GM12878 (cell line): ENCODE data around the gene SMIM35. TPM values are rescaled to one million over a fixed set of nuclear protein-coding genes. Genes with fewer than 3 reads are reported as not detected.

Experiments
- ATAC-seq: fragments of 200-7000 bp; cut with Tn5 transposase; 3 replicates; pipeline ENCODE4 v1.9.1; 2020; ENCODE audit warnings: mild to moderate bottlenecking, moderate library complexity
- BruUV-seq: library from RNA; stranded (reverse); fragments of 400-500 nt; replicated peaks from 2 replicates; lab custom pipeline; 2021; lab: Mats Ljungman, UMichigan
- CTCF ChIA-PET: fragments of 300-600 bp; sonication (Branson Sonifier 250); formaldehyde crosslinking; extraction: SDS; loops from one replicate; lab custom pipeline; 2021; ENCODE audit warnings: inconsistent platforms; lab: Yijun Ruan, JAX
- POLR2A ChIA-PET: fragments of 350-600 bp; formaldehyde crosslinking; extraction: SDS; loops from one replicate; lab custom pipeline; 2021; ENCODE audit warnings: inconsistent platforms; lab: Charles Lee
- RAD21 ChIA-PET: fragments of 300-600 bp; sonication (Branson Sonifier 250); formaldehyde crosslinking; loops from one replicate; lab custom pipeline; 2023; ENCODE audit warnings: antibody characterized with exemption; ENCODE audit not compliant: unreplicated experiment; lab: Charles Lee
- SMC1A ChIA-PET: fragments of 300-600 bp; sonication (Branson Sonifier 250); formaldehyde crosslinking; loops from one replicate; lab custom pipeline; 2023; ENCODE audit not compliant: unreplicated experiment, uncharacterized antibody; lab: Charles Lee
- DNase-seq: peaks from one replicate; pipeline ENCODE4 v3.0.0-alpha.2; 2011; ENCODE audit warnings: low read depth, low spot score
- FAIRE-seq: peaks from 3 replicates; lab custom pipeline; 2011; peaks lifted over from hg19 to GRCh38; lab: Jason Lieb, UNC
- H2AFZ ChIP-seq: 2 replicates; pipeline ENCODE4 v1.6.0; 2011; ENCODE audit warnings: low read depth, low read length, control low read depth; ENCODE audit not compliant: control insufficient read depth
- H3K27ac ChIP-seq: 2 replicates; pipeline ENCODE4 v1.5.1; 2011; ENCODE audit warnings: control low read depth; ENCODE audit not compliant: control insufficient read depth, insufficient read depth
- H3K27me3 ChIP-seq, 2 experiments: replicated peaks in 1 of 2; 2 replicates each; pipeline versions ENCODE4 v1.6.0 to v1.6.1; 2011; ENCODE audit warnings: low read length in 1 of 2; ENCODE audit not compliant: control insufficient read depth in 2 of 2, insufficient read depth in 2 of 2
- H3K36me3 ChIP-seq, 2 experiments: 2 replicates each; pipeline ENCODE4 v1.5.1; 2011; ENCODE audit warnings: low read length in 1 of 2; ENCODE audit not compliant: control insufficient read depth in 2 of 2, insufficient read depth in 2 of 2
- H3K4me1 ChIP-seq: 2 replicates; pipeline ENCODE4 v1.6.1; 2011; ENCODE audit warnings: mild to moderate bottlenecking, low read length, moderate library complexity, mixed read lengths; ENCODE audit not compliant: control insufficient read depth, insufficient read depth
- H3K4me2 ChIP-seq: 2 replicates; pipeline ENCODE4 v1.6.0; 2011; ENCODE audit warnings: control low read depth; ENCODE audit not compliant: control insufficient read depth, insufficient read depth
- H3K4me3 ChIP-seq: fragments of 200-600 bp; sonication (generic); 2 replicates; pipeline ENCODE4 v1.5.1; 2016
- H3K79me2 ChIP-seq: 2 replicates; pipeline ENCODE4 v1.6.0; 2011; ENCODE audit warnings: low read length; ENCODE audit not compliant: control insufficient read depth, insufficient read depth
- H3K9ac ChIP-seq: 2 replicates; pipeline ENCODE4 v1.8.0; 2011; ENCODE audit warnings: low read length, control low read depth, mixed read lengths; ENCODE audit not compliant: control insufficient read depth, insufficient read depth
- H3K9me3 ChIP-seq: replicated peaks from 3 replicates; pipeline ENCODE4 v1.5.1; 2011; ENCODE audit warnings: mild to moderate bottlenecking, low read length; ENCODE audit not compliant: control insufficient read depth, insufficient read depth
- H4K20me1 ChIP-seq: 2 replicates; pipeline ENCODE4 v1.6.0; 2011; ENCODE audit not compliant: control insufficient read depth, insufficient read depth
- CHD1 ChIP-seq: IDR thresholded peaks from 2 replicates; pipeline ENCODE4 v1.6.1; 2012; ENCODE audit warnings: low read depth, low read length, improper control_type of control experiment
- GATAD2B ChIP-seq: fragments of 450-650 bp; conservative IDR thresholded peaks from 2 replicates; pipeline ENCODE4 v1.6.1; 2017; ENCODE audit warnings: low read depth, mild to moderate bottlenecking, moderate library complexity
- YBX1 ChIP-seq: fragments of 450-650 bp; IDR thresholded peaks from 2 replicates; pipeline ENCODE4 v1.6.1; 2016; ENCODE audit warnings: antibody characterized with exemption
- WGBS: methylation state at CpG from one replicate; pipeline ENCODE4 v1.1.6; 2016; ENCODE audit warnings: low lambda C conversion rate; ENCODE audit not compliant: insufficient replicate concordance, insufficient coverage; ENCODE audit errors: missing lambda C conversion rate; 5-methylcytosine and 5-hydroxymethylcytosine counted together
- in situ Hi-C: fragments of 300-500 bp; cut with MboI; formaldehyde crosslinking; loops from 9 replicates; pipeline ENCODE4 v1.14.3; 2018; ENCODE audit warnings: mixed read lengths
- intact Hi-C: fragments of 100-400 bp; cut with micrococcal nuclease; formaldehyde crosslinking; loops from one replicate; pipeline ENCODE4 v1.14.2; 2022; ENCODE audit not compliant: unreplicated experiment
- polyA plus RNA-seq, 11 experiments: library from polyadenylated mRNA; depleted of rRNA in 4 of 11; unstranded in 6 of 11; stranded (reverse) in 5 of 11; fragments of >200 nt; fragmentation: Nextera tagmentation in 4 of 11; fragmentation: Illumina TruSeq in 1 of 11; extraction: Ambion mirVana in 4 of 11; extraction: Trizol in 1 of 11; gene quantifications; 1 replicate in 1 of 11; 2 replicates in 10 of 11; pipeline versions ENCODE4 v1.2.1 to v1.2.3, GENCODE V29; 2011 to 2016; ENCODE audit warnings: inconsistent platforms in 2 of 11, missing spikeins in 2 of 11, low read depth in 1 of 11
- total RNA-seq, 4 experiments: library from RNA; depleted of rRNA in 3 of 4; stranded (reverse); fragments of >200 nt in 3 of 4; fragmentation: Illumina TruSeq in 1 of 4; extraction: Trizol in 1 of 4; gene quantifications; 2 replicates each; pipeline versions ENCODE4 v1.2.1 to v1.2.3, GENCODE V29; 2013 to 2021
- TF ChIP-seq, protein P1 (sequence below): fragments of 450-650 bp; IDR thresholded peaks from 2 replicates; pipeline ENCODE4 v1.6.1; 2018; ENCODE audit warnings: borderline replicate concordance, mild to moderate bottlenecking; ENCODE audit not compliant: partially characterized antibody
- TF ChIP-seq, protein P2 (sequence below): fragments of 450-650 bp; IDR thresholded peaks from 2 replicates; pipeline ENCODE4 v1.6.1; 2016; ENCODE audit warnings: mild to moderate bottlenecking
- TF ChIP-seq, protein P3 (sequence below): fragments of 450-650 bp; IDR thresholded peaks from 2 replicates; pipeline ENCODE4 v1.6.1; 2017; ENCODE audit warnings: borderline replicate concordance
- TF ChIP-seq, protein P4 (sequence below): fragments of 450-650 bp; IDR thresholded peaks from 2 replicates; pipeline ENCODE4 v1.6.1; 2017; ENCODE audit warnings: mild to moderate bottlenecking, low read depth, inconsistent platforms; ENCODE audit not compliant: poor library complexity, severe bottlenecking

Gene SMIM35
- total and polyA plus RNA-seq, 10 of the 15 experiments (the other 5 are each of a cell fraction or from before 2014, with no cell fraction given) = 0.02 to 1.1 (median 0.05) TPM; not detected in 5

DNA sequence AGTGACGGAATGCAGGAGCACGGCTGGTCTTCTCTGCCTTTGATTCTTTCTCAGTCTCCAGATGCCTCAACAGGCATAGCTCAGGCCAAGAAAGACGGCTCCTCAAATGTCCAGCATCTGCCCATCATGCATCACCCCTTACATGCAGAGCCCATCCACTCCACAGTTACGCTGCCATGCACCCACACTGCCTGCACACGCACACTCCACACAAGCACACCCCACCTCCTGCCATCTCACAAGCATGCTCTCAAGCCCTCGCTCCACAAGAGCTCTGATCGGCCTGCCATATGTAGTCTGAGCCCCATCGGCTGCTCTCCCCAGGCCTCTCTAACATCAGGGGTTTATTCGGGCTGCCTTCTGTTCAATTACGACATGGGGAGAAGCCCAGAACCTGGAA lies 47.1 kb upstream of the SMIM35 start:
- Histone ChIP-seq H3K9ac (no peak overlapping the region), H3K4me2 (no peak overlapping the region), H3K4me3 (no peak overlapping the region), H3K27ac (no peak overlapping the region), H2AFZ (no peak overlapping the region), H3K4me1 (no peaks in the 10 kb centered on the region), H4K20me1 (no peaks in the 10 kb centered on the region), H3K9me3 (no peaks in the 10 kb centered on the region), H3K27me3 (peaks cover 0 to 5% of the 10 kb centered on the region in 2 experiments; a peak in 3 of 4 replicates), H3K36me3 (no peaks in the 10 kb centered on the region), H3K79me2 (no peaks in the 10 kb centered on the region)
- TF ChIP-seq YBX1 (no peak), CHD1 (no peak), GATAD2B (no peak)
- TF ChIP-seq, protein P1, sequence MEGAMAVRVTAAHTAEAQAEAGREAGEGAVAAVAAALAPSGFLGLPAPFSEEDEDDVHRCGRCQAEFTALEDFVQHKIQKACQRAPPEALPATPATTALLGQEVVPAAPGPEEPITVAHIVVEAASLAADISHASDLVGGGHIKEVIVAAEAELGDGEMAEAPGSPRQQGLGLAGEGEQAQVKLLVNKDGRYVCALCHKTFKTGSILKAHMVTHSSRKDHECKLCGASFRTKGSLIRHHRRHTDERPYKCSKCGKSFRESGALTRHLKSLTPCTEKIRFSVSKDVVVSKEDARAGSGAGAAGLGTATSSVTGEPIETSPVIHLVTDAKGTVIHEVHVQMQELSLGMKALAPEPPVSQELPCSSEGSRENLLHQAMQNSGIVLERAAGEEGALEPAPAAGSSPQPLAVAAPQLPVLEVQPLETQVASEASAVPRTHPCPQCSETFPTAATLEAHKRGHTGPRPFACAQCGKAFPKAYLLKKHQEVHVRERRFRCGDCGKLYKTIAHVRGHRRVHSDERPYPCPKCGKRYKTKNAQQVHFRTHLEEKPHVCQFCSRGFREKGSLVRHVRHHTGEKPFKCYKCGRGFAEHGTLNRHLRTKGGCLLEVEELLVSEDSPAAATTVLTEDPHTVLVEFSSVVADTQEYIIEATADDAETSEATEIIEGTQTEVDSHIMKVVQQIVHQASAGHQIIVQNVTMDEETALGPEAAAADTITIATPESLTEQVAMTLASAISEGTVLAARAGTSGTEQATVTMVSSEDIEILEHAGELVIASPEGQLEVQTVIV = no peak
- TF ChIP-seq, protein P2, sequence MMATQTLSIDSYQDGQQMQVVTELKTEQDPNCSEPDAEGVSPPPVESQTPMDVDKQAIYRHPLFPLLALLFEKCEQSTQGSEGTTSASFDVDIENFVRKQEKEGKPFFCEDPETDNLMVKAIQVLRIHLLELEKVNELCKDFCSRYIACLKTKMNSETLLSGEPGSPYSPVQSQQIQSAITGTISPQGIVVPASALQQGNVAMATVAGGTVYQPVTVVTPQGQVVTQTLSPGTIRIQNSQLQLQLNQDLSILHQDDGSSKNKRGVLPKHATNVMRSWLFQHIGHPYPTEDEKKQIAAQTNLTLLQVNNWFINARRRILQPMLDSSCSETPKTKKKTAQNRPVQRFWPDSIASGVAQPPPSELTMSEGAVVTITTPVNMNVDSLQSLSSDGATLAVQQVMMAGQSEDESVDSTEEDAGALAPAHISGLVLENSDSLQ = no peak
- TF ChIP-seq, protein P3, sequence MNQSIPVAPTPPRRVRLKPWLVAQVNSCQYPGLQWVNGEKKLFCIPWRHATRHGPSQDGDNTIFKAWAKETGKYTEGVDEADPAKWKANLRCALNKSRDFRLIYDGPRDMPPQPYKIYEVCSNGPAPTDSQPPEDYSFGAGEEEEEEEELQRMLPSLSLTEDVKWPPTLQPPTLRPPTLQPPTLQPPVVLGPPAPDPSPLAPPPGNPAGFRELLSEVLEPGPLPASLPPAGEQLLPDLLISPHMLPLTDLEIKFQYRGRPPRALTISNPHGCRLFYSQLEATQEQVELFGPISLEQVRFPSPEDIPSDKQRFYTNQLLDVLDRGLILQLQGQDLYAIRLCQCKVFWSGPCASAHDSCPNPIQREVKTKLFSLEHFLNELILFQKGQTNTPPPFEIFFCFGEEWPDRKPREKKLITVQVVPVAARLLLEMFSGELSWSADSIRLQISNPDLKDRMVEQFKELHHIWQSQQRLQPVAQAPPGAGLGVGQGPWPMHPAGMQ = no peak
- TF ChIP-seq, protein P4, sequence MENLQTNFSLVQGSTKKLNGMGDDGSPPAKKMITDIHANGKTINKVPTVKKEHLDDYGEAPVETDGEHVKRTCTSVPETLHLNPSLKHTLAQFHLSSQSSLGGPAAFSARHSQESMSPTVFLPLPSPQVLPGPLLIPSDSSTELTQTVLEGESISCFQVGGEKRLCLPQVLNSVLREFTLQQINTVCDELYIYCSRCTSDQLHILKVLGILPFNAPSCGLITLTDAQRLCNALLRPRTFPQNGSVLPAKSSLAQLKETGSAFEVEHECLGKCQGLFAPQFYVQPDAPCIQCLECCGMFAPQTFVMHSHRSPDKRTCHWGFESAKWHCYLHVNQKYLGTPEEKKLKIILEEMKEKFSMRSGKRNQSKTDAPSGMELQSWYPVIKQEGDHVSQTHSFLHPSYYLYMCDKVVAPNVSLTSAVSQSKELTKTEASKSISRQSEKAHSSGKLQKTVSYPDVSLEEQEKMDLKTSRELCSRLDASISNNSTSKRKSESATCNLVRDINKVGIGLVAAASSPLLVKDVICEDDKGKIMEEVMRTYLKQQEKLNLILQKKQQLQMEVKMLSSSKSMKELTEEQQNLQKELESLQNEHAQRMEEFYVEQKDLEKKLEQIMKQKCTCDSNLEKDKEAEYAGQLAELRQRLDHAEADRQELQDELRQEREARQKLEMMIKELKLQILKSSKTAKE = no peak
- ChIA-PET SMC1A (interaction anchor here (1.0 to 1.4 kb wide), 2 partner anchors 10 to 12 kb away, joined by 4 to 5 read pairs; no protein-coding TSS in a partner anchor), POLR2A (interaction anchor here (0.5 kb wide), 1 partner anchor 287 kb away, joined by 4 read pairs; no protein-coding TSS in a partner anchor), RAD21 (interaction anchor here (1.3 kb wide), 1 partner anchor 12 kb away, joined by 4 read pairs; no protein-coding TSS in a partner anchor), CTCF (interaction anchor here (0.7 to 1.6 kb wide), 5 partner anchors 10 to 79 kb away, joined by 3 to 11 read pairs (median 3); no protein-coding TSS in a partner anchor)
- ATAC-seq = no peak
- in situ Hi-C loops = no loop called here
- no TSS peak for BruUV-seq
- intact Hi-C loops = no loop called here
- FAIRE-seq = no peak
- DNase-seq = no peak
- 28% methylated on average over 10 of the region's 10 CpGs for WGBS
